Measurements from ENCODE around the gene LDLRAD4.

GRCh38 chr18:13366131-13366530 lies 147.6 kb downstream of the LDLRAD4 start:
- TF ChIP-seq CTCF (IDR thresholded peaks at IDR 0.05): no peak
- no peak for TF ChIP-seq POLR2A (IDR thresholded peaks at IDR 0.05)
